GM12864 (cell line): ENCODE data around the gene NUMA1.

ENCODE experiments used
- DNase-seq: peaks from one replicate; pipeline ENCODE4 v3.0.0-alpha.2; 2011; ENCODE audit warnings: low read depth
- H3K4me3 ChIP-seq: 2 replicates; pipeline ENCODE4 v1.5.1; 2011; ENCODE audit warnings: mild to moderate bottlenecking, low read depth, low read length, control low read depth
- CTCF ChIP-seq: IDR thresholded peaks from 2 replicates; pipeline ENCODE4 v1.5.1; 2011; ENCODE audit warnings: low read depth, mild to moderate bottlenecking, moderate library complexity, low read length, control low read depth, inconsistent platforms; ENCODE audit errors: missing control alignments

The NUMA1 gene

GRCh38 chr11:72067266-72067665 lies 13.1 kb downstream of the NUMA1 start:
- H3K4me3 ChIP-seq, result no peak overlapping the region
- no peak for DNase-seq
- no peak for TF ChIP-seq CTCF

- DNase-seq, result no peak
- no peak overlapping the region for H3K4me3 ChIP-seq
- TF ChIP-seq CTCF, result no peak
Observed at GRCh38 chr11:72066855-72067254, 13.5 kb downstream of the NUMA1 start.

- TF ChIP-seq CTCF, result no peak
- DNase-seq, result no peak
- no peak overlapping the region for H3K4me3 ChIP-seq
Observed at GRCh38 chr11:72061739-72062396, 18.5 kb downstream of the NUMA1 start.

GRCh38 chr11:72058416-72059034 lies 21.8 kb downstream of the NUMA1 start:
- no peak for TF ChIP-seq CTCF
- H3K4me3 ChIP-seq, result no peak overlapping the region
- DNase-seq, result no peak

GRCh38 chr11:72048766-72049460 lies 31.4 kb downstream of the NUMA1 start:
- DNase-seq, result no peak
- no peak overlapping the region for H3K4me3 ChIP-seq
- TF ChIP-seq CTCF, result no peak

- no peak overlapping the region for H3K4me3 ChIP-seq
- no peak for DNase-seq
- no peak for TF ChIP-seq CTCF
Observed at GRCh38 chr11:72045849-72046248, 34.5 kb downstream of the NUMA1 start.
